RWPE1 (cell line): Measurements from ENCODE around the gene MYO18A.

Experiments
- CTCF ChIA-PET: fragments of 350-600 bp; sonication (Branson Sonifier 250); formaldehyde crosslinking; extraction: SDS; loops from one replicate; lab custom pipeline; 2021; lab: Yijun Ruan, JAX
- POLR2A ChIA-PET: fragments of 400-600 bp; formaldehyde crosslinking; extraction: SDS; loops from one replicate; lab custom pipeline; 2020; ENCODE audit warnings: antibody characterized with exemption; ENCODE audit not compliant: low non-redundant PET; lab: Yijun Ruan, JAX
- DNase-seq: peaks from one replicate; pipeline ENCODE4 v3.0.0; 2012; ENCODE audit warnings: low spot score
- H3K27ac ChIP-seq: fragments of 450-650 bp; 2 replicates; pipeline ENCODE4 v1.5.1; 2017
- TF ChIP-seq, protein P1 (sequence below): fragments of 450-650 bp; conservative IDR thresholded peaks from 2 replicates; pipeline ENCODE4 v1.5.1; 2017; ENCODE audit warnings: low read depth, mild to moderate bottlenecking

Gene MYO18A

DNA sequence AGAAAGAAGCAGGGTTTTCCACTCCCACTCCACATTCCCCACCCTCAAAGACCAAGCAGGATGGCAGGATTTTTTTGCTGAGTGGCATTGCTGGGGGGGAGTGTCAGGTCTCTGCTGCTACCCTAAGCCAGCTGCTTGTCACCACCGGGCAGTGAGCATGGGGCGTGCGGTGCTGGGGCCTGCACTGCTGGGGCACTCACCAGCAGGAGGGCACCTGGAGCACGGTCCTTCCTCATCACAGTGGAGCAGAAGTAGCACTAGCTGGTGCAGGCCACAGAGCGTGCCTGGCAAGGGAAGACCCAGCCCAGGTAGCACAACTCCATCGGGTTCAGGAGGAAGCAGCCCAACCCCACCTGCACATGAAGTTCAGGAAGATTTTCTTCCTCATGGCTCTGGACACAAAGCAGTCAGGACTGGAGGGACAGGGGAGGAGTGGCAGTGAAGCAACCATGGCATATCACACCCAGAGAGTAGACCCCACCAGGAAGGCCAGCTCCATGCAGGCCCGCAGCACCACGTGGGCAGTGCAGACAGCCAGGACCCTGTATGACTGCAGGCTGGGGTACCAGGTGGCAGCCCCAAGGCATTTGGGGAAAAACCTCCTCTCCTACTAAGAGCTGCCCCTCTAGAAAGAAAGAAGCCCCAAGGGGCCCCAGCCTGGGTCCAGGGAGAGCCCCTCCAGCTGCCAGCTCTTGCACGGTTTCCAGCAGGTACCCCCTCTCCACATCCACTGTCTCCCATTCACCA is 16.7 kb upstream of the MYO18A start:
- TF ChIP-seq, protein P1, sequence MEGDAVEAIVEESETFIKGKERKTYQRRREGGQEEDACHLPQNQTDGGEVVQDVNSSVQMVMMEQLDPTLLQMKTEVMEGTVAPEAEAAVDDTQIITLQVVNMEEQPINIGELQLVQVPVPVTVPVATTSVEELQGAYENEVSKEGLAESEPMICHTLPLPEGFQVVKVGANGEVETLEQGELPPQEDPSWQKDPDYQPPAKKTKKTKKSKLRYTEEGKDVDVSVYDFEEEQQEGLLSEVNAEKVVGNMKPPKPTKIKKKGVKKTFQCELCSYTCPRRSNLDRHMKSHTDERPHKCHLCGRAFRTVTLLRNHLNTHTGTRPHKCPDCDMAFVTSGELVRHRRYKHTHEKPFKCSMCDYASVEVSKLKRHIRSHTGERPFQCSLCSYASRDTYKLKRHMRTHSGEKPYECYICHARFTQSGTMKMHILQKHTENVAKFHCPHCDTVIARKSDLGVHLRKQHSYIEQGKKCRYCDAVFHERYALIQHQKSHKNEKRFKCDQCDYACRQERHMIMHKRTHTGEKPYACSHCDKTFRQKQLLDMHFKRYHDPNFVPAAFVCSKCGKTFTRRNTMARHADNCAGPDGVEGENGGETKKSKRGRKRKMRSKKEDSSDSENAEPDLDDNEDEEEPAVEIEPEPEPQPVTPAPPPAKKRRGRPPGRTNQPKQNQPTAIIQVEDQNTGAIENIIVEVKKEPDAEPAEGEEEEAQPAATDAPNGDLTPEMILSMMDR, result no peak
- CTCF ChIA-PET, result interaction anchor here (0.6 to 1.0 kb wide), 2 partner anchors 12 to 20 kb away, joined by 3 to 4 read pairs; no protein-coding TSS in a partner anchor
- POLR2A ChIA-PET, result no interaction called here
- H3K27ac ChIP-seq, result no peak overlapping the region
- DNase-seq, result no peak

DNA sequence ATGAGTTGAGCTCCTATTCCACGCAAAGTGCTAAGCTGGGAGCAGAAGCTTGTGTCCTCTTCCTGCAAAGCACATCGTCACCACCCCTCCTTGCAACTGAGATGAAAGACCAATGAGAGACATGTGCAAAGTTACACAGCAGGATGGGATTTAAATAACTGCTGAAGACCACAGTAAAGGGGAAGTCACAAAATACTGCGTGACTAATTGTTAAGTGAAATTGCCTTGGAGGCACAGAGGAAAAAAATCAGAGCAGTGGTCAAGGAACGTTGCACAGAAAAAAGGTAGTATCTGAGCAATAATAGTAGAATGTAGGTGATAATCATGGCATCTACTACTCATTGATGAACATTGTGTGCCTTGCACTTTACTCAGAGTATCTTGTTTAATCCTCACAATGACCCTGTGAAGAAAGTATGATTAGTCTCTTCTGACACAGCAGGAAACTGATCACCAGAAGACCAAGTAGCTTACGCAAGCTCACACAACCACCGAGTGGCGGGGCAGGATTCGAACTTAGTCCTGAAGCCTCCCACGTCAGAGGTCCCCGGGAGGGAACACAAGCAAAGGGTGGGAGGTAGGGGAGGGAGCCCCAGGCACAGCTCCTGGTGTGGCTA is 15.4 kb upstream of the MYO18A start:
- POLR2A ChIA-PET, result no interaction called here
- no peak overlapping the region for H3K27ac ChIP-seq
- CTCF ChIA-PET, result interaction anchor here (1.0 kb wide), 1 partner anchor 11 kb away, joined by 4 read pairs; no protein-coding TSS in a partner anchor
- DNase-seq, result no peak
- TF ChIP-seq, protein P1, result no peak

DNA sequence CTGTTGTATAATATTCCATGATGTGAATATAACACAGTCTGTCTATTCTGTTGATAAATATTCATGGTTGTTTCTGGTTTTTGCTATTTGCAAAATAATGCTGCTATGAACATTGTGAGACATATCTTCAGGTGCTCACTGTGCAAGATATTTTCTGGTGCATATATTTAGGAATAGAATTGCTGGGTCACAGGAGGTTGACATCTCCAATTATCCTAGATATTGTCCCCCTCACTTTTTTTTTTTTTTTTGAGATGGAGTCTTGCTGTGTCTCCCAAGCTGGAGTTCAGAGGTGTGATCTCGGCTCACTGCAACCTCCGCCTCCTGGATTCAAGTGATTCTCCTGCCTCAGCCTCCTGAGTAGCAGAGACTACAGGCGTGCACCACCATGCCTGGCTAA is 14.5 kb upstream of the MYO18A start:
- CTCF ChIA-PET, result no interaction called here
- TF ChIP-seq, protein P1, result no peak
- no peak overlapping the region for H3K27ac ChIP-seq
- POLR2A ChIA-PET, result no interaction called here
- DNase-seq, result no peak

DNA sequence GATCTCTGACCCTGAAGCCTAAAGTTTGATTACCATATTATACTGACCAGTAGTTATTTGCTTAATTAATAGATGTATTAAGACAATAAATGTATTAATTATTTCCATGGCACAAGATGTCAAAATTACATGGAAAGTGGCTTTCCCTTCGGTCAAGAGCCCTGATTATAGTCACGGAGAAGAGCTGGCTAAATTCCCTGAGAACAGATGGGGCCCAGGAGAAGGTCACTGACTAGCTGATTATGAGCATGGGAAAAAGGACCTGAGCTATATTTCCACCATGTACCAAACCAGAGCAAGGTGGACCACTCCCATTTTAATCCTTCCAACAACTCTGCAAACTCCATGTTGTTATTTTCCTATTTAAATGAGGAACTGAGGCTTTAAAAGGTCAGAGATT is 12.9 kb upstream of the MYO18A start:
- no peak overlapping the region for H3K27ac ChIP-seq
- DNase-seq, result no peak
- POLR2A ChIA-PET, result no interaction called here
- TF ChIP-seq, protein P1, result no peak
- CTCF ChIA-PET, result interaction anchor here (1.2 to 1.4 kb wide), 2 partner anchors 13 to 44 kb away, joined by 3 to 4 read pairs; partner anchors contain the start of gene MYO18A

DNA sequence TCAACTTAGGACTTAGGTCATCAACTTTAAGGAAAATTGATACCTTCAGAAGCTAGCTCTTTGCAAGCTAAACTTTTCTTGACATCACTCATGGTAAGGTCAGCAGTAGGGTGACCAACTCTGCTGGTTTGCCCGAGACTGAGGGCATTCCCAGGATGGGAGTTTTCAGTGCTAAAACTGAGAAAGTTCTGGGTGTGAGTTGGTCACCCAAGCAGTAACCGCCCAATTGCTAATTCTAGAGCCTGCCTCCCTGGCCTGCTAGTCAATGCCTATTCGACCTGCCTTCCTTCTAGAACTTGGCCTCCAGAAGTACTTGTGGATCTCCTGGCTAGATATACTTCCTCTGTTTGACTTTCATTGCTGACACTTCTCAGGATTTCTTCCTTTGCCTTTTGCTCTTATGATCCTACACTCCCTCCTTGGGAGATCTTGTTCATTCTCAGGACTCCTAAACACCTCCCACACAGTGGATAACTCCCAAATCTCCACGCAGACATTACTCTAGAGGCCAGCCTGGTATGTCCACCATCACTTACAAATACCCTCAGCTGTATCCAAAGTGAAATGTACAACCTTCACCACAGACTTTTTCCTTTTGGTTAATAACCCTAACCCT is 10.5 kb upstream of the MYO18A start:
- ChIA-PET CTCF (no interaction called here), POLR2A (no interaction called here)
- TF ChIP-seq, protein P1, result no peak
- DNase-seq, result no peak
- no peak overlapping the region for H3K27ac ChIP-seq

DNA sequence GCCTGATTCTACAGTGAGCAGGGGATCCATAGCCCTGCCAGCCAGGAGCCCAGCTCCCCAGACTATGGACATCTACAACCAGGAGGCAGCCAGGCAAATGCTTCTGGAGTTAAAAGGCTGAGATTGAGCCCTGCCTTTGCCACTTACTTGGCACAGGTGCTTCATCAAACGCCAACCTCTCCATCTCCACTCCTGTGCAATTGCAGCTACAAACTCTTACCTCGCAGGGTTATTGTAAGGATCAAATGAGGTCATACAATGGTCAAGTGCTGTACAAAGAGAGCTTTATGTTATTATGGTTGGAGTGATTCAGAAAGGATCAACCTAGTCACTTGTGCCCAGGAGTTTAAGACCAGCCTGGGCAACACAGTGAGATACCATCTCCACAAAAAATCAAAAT is 9.8 kb upstream of the MYO18A start:
- DNase-seq, result no peak
- no peak overlapping the region for H3K27ac ChIP-seq
- TF ChIP-seq, protein P1, result no peak
- POLR2A ChIA-PET, result no interaction called here
- CTCF ChIA-PET, result interaction anchor here (1.0 kb wide), 1 partner anchor 10 kb away, joined by 3 read pairs; the partner anchor contains the start of gene MYO18A
